IPS-15b (cell line): ENCODE results near the gene LGMN.
"Not testable (repeated sequence)": the region's sequence is repeated elsewhere in the genome, so short reads cannot be mapped to it uniquely, and the experiment has no call there.

ENCODE experiments used
- H3K27me3 ChIP-seq: one replicate; pipeline ENCODE4 v1.6.1; 2013; ENCODE audit warnings: low read length; ENCODE audit not compliant: control insufficient read depth, insufficient read depth
- H3K36me3 ChIP-seq: one replicate; pipeline ENCODE4 v1.6.1; 2013; ENCODE audit warnings: low read length; ENCODE audit not compliant: control insufficient read depth, insufficient read depth
- H3K4me1 ChIP-seq: one replicate; pipeline ENCODE4 v1.6.1; 2013; ENCODE audit warnings: mild to moderate bottlenecking, low read length; ENCODE audit not compliant: control insufficient read depth, insufficient read depth
- H3K4me3 ChIP-seq: one replicate; pipeline ENCODE4 v1.5.1; 2013; ENCODE audit warnings: low read depth, low read length
- H3K9ac ChIP-seq: one replicate; pipeline ENCODE4 v1.6.1; 2013; ENCODE audit warnings: low read depth, mild to moderate bottlenecking, low read length
- H3K9me3 ChIP-seq: one replicate; pipeline ENCODE4 v1.6.1; 2013; ENCODE audit warnings: mild to moderate bottlenecking, low read length; ENCODE audit not compliant: control insufficient read depth, insufficient read depth

The LGMN gene

GRCh38 chr14:92718664-92719063, 29.8 kb downstream of the LGMN start:
- H3K9me3 ChIP-seq, result no peaks in the 10 kb centered on the region
- H3K4me3 ChIP-seq, result no peak overlapping the region
- no peaks in the 10 kb centered on the region for H3K27me3 ChIP-seq
- H3K36me3 ChIP-seq, result no peaks in the 10 kb centered on the region
- H3K9ac ChIP-seq, result no peak overlapping the region
- no peaks in the 10 kb centered on the region for H3K4me1 ChIP-seq

- Histone ChIP-seq H3K36me3 (no peaks in the 10 kb centered on the region), H3K9me3 (no peaks in the 10 kb centered on the region), H3K4me1 (no peaks in the 10 kb centered on the region), H3K9ac (no peak overlapping the region), H3K4me3 (no peak overlapping the region), H3K27me3 (no peaks in the 10 kb centered on the region)
Observed at GRCh38 chr14:92717571-92718042, 30.8 kb downstream of the LGMN start.

- H3K9ac ChIP-seq, result no peak overlapping the region
- no peak overlapping the region for H3K4me3 ChIP-seq
- H3K4me1 ChIP-seq, result no peaks in the 10 kb centered on the region
- H3K36me3 ChIP-seq, result peaks cover 7% of the 10 kb centered on the region
- H3K9me3 ChIP-seq, result no peaks in the 10 kb centered on the region
- no peaks in the 10 kb centered on the region for H3K27me3 ChIP-seq
Observed at GRCh38 chr14:92716131-92716530, 32.3 kb downstream of the LGMN start.

- H3K4me1 ChIP-seq, H3K36me3 ChIP-seq, H3K27me3 ChIP-seq, H3K9me3 ChIP-seq, H3K9ac ChIP-seq, H3K4me3 ChIP-seq: not testable (repeated sequence)
Observed at GRCh38 chr14:92714739-92715307, 33.6 kb downstream of the LGMN start.

GRCh38 chr14:92712654-92713051, 35.8 kb downstream of the LGMN start:
- Histone ChIP-seq H3K27me3 (no peaks in the 10 kb centered on the region), H3K9ac (no peak overlapping the region), H3K4me1 (no peaks in the 10 kb centered on the region), H3K4me3 (no peak overlapping the region), H3K36me3 (peaks cover 8% of the 10 kb centered on the region), H3K9me3 (no peaks in the 10 kb centered on the region)

- no peaks in the 10 kb centered on the region for H3K4me1 ChIP-seq
- no peaks in the 10 kb centered on the region for H3K9me3 ChIP-seq
- peaks cover 8% of the 10 kb centered on the region for H3K36me3 ChIP-seq
- H3K9ac ChIP-seq, result no peak overlapping the region
- no peaks in the 10 kb centered on the region for H3K27me3 ChIP-seq
- H3K4me3 ChIP-seq, result no peak overlapping the region
Observed at GRCh38 chr14:92711976-92712653, 36.3 kb downstream of the LGMN start.

GRCh38 chr14:92710001-92710341, 38.5 kb downstream of the LGMN start:
- Histone ChIP-seq H3K27me3 (no peaks in the 10 kb centered on the region), H3K4me1 (no peaks in the 10 kb centered on the region), H3K9me3 (no peaks in the 10 kb centered on the region), H3K36me3 (peaks cover 8% of the 10 kb centered on the region), H3K4me3 (no peak overlapping the region), H3K9ac (no peak overlapping the region)

GRCh38 chr14:92709340-92710000, 39.0 kb downstream of the LGMN start:
- H3K27me3 ChIP-seq, result no peaks in the 10 kb centered on the region
- H3K4me3 ChIP-seq, result no peak overlapping the region
- no peaks in the 10 kb centered on the region for H3K4me1 ChIP-seq
- H3K36me3 ChIP-seq, result peaks cover 8% of the 10 kb centered on the region
- no peak overlapping the region for H3K9ac ChIP-seq
- no peaks in the 10 kb centered on the region for H3K9me3 ChIP-seq

- Histone ChIP-seq H3K4me3 (no peak overlapping the region), H3K27me3 (no peaks in the 10 kb centered on the region), H3K4me1 (no peaks in the 10 kb centered on the region), H3K9ac (no peak overlapping the region), H3K9me3 (no peaks in the 10 kb centered on the region), H3K36me3 (peaks cover 4% of the 10 kb centered on the region)
Observed at GRCh38 chr14:92706386-92706785, 42.0 kb downstream of the LGMN start.

- Histone ChIP-seq H3K9me3 (no peaks in the 10 kb centered on the region), H3K4me3 (no peak overlapping the region), H3K36me3 (no peaks in the 10 kb centered on the region), H3K9ac (no peak overlapping the region), H3K4me1 (no peaks in the 10 kb centered on the region), H3K27me3 (no peaks in the 10 kb centered on the region)
Observed at GRCh38 chr14:92704821-92705220, 43.6 kb downstream of the LGMN start.

- Histone ChIP-seq H3K4me3 (no peak overlapping the region), H3K36me3 (no peaks in the 10 kb centered on the region), H3K9me3 (no peaks in the 10 kb centered on the region), H3K4me1 (no peaks in the 10 kb centered on the region), H3K27me3 (no peaks in the 10 kb centered on the region), H3K9ac (no peak overlapping the region)
Observed at GRCh38 chr14:92704036-92704804, 44.2 kb downstream of the LGMN start.
